Urothelium cell line (cell line): ENCODE data around the gene GYS1.

Source experiments
- DNase-seq: peaks from one replicate; pipeline ENCODE4 v3.0.0; 2011; ENCODE audit warnings: low spot score, mixed read lengths
- FAIRE-seq: peaks from 2 replicates; lab custom pipeline; 2011; peaks lifted over from hg19 to GRCh38; lab: Jason Lieb, UNC

GYS1 gene

GRCh38 chr19:48965806-48966540 is 27.1 kb downstream of the GYS1 start:
- DNase-seq = peak; percentile 71
- FAIRE-seq = peak; percentile 96

GRCh38 chr19:48965040-48965805 is 27.9 kb downstream of the GYS1 start, which contains the start of gene FTL:
FTL (plus strand) TSS chr19:48965309; CDS start chr19:48965508, 199 bp downstream.
- FAIRE-seq (peak; percentile 79), DNase-seq (peak; percentile 97)

- FAIRE-seq = no peak
Observed at GRCh38 chr19:48964205-48965039, 28.7 kb downstream of the GYS1 start.

GRCh38 chr19:48963371-48964204 is 29.5 kb downstream of the GYS1 start:
- DNase-seq = peak; percentile 77

More at GRCh38 chr19:48964205-48965039, 28.7 kb downstream of the GYS1 start:
- no peak for DNase-seq

GRCh38 chr19:48962849-48963165 is 30.3 kb downstream of the GYS1 start:
- FAIRE-seq = no peak
- no peak for DNase-seq

More at GRCh38 chr19:48963371-48964204, 29.5 kb downstream of the GYS1 start:
- no peak for FAIRE-seq

GRCh38 chr19:48962029-48962848 is 30.9 kb downstream of the GYS1 start:
- DNase-seq = peak; percentile 47
- no peak for FAIRE-seq

- DNase-seq = no peak
- no peak for FAIRE-seq
Observed at GRCh38 chr19:48961673-48962028, 31.5 kb downstream of the GYS1 start.

GRCh38 chr19:48961051-48961649 is 32.0 kb downstream of the GYS1 start:
- FAIRE-seq (no peak), DNase-seq (no peak)

GRCh38 chr19:48959341-48960239 is 33.5 kb downstream of the GYS1 start:
- DNase-seq (no peak), FAIRE-seq (no peak)

GRCh38 chr19:48958006-48958405 is 35.1 kb downstream of the GYS1 start:
- FAIRE-seq (no peak), DNase-seq (no peak)

GRCh38 chr19:48955308-48955958 is 37.7 kb downstream of the GYS1 start:
- FAIRE-seq = no peak
- DNase-seq = no peak

- peak; percentile 97 for DNase-seq
- FAIRE-seq = peak; percentile 99
Observed at GRCh38 chr19:48954595-48955307, 38.4 kb downstream of the GYS1 start, which contains the start of gene BAX. BAX (plus strand) TSS chr19:48954875; CDS start chr19:48954929, 54 bp downstream.

GRCh38 chr19:48953990-48954594 is 39.0 kb downstream of the GYS1 start:
- FAIRE-seq (no peak), DNase-seq (no peak)

GRCh38 chr19:48953141-48953540 is 40.0 kb downstream of the GYS1 start:
- DNase-seq = no peak
- no peak for FAIRE-seq

- DNase-seq (no peak), FAIRE-seq (no peak)
Observed at GRCh38 chr19:48950830-48951519, 42.1 kb downstream of the GYS1 start.

GRCh38 chr19:48950159-48950558 is 43.0 kb downstream of the GYS1 start:
- no peak for DNase-seq
- FAIRE-seq = no peak
